HG02610 (cell line): Measurements from ENCODE around the gene SPATA21.

ENCODE experiments used
- ATAC-seq: cut with Tn5 transposase; IDR thresholded peaks from one replicate; pipeline ENCODE4 v1.9.1; 2021; ENCODE audit warnings: mild to moderate bottlenecking, moderate library complexity; ENCODE audit not compliant: unreplicated experiment

The SPATA21 gene

DNA sequence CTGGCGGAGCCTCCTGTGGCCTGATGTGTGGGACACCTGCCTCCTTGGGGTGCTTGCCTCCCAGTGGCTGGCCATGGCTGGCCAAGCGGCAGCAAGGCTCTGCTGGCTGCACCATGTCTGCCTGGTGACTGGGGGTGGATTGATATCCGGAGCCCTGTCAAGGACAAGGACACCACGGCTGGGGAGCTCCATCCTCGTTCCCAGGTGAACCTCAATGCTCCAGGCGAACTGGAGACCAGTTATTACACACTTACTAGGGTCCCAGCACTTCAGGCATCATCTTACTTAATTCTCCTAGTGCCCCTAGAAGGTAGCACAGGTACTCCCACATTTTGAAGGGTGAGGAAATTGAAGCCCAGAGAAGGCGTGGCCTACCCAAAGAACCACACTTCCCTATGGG lies 15.2 kb downstream of the SPATA21 start:
- no peak for ATAC-seq

DNA sequence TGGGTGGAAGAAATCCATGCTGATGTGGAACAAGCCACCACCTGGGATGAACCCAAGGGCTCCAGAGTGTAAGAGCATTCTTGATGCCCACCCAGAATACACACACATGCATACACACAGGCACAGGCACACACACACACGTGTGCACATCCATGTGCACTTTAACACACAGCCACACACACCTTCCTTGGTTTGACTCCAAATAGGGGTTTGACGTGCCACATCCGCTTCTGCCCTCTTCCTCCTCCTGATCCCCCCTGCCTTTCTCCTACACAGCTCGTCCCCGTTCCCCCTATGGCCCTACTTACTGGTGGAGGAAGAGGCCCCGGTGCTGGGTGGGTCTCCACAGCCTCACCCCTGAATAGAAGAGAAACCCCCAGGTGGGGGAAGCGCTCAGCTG lies 16.0 kb downstream of the SPATA21 start:
- no peak for ATAC-seq

DNA sequence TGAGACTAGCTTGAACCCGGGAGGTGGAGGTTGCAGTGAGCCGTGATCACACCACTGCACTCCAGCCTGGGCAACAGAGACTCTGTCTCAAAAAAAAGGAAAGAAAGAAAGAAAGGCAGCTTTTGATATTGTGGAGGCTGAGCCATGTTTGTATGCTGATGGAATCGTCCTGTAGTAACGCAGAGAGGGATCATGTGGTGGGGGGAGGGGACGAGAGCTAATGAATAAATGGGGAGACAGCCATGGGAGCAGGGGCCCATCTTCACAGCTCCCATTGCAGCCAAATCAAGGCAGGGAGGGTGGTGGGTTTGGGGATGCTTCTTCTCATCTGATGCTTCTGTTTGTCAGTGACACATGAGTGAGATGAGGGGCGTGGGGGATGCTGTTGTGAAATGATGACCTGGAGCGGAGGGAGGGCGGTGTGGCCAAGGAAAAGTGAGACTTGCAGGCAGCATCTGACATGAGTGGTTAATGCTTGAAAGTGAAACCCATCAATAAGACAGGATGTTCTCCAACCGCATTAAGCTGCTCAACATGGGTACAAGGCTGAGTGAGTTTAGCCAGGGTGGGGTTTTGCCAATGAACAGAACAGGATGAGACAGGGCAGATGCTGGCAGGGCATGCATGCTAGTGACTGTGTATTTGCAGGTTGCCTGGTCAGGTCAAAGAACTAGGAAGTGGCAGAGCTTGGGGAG lies 16.7 kb downstream of the SPATA21 start:
- peak; percentile 88 for ATAC-seq

DNA sequence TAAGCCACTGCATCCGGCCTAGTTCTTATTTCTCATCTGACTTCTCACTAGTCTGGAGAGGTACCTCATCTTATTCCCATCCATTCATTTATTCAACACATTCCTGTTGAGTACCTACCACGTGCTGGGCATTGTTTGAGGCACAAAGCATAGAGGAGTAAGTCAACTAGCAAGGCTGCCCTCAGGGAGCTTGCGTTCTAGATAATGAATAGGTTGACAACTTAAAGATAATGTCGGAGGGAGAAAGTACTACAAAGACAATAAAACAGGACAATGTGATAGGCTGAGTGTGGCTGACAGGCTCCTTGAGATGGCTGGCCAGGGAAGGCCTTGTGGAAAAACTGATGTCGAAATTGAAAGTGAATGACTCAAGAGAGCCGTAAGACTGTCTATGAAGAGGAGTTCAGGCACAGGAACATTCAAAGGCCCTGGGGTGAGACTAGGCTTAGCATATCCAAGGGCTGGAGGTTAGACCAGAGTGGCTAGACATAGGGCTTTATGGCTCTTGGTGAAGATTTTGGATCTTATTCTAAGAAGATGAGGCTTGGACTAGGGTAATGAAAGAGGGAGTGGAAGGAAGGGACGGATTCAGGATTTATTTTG lies 18.3 kb downstream of the SPATA21 start:
- no peak for ATAC-seq

DNA sequence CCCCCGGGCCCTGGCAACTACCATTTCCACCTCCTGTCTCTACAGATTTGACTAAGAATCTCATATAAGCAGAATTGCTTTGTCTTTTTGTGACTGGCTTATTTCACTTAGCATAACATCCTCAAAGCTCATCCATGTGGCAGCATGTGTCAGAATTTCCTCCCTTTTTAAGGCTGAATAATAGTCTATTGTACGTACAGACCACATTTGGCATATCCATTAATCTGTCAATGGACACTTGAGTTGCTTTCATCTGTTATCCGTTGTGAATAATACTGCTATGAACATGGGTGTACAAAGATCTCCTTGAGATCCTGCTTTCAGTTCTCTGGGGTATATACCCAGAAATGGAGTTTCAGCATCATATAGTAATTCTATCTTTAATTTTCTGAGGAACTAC lies 24.0 kb downstream of the SPATA21 start:
- ATAC-seq = no peak

DNA sequence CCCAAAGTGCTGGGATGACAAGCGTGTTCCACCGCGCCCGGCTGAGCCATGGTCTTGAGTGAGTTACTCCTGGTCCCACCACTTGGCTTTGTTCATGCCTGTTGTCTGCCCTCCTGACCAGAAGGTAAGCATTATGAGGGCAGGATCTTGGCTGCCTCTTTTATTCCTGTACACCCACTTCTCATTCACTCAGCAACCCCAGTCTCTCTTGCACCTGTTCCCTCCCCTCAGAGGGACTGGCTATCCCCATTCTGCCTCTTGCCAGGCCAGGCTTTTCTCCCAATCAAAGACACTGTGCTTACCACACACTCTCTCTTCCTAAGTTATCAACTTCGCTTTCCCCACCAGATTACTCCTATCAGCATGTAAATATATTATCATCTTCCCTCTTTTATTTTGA lies 26.4 kb downstream of the SPATA21 start:
- ATAC-seq = no peak

DNA sequence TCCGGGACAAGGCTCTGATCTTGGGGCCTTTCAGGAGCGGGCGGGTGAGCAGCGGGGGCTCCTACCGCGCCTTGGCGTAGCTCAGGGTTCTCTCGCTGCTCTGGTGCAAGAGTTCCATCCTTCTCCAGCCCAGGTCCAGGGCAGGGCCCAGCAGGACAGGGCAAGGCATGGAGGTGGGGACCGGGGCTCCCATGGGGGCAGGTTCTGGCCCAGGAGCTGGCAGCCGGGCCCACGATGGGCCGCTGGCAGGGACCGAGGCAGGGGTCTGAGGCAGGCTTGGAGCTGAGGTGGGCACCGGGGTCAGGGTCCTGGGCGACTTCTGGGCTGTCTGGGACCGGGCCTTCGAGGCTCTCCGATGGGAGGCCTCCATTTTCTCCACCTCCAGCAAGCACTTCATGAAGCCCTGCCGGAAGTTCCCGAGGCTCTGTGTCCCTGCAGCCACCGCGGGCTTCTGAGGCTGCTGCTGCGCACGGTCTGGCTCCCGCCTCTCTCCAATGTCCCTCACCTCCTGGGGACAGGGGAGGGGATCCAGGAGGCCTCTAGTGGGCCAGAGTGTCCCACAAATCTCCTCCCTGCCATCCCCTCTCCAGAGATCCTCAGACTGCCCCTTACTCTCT lies 27.6 kb downstream of the SPATA21 start:
- no peak for ATAC-seq

DNA sequence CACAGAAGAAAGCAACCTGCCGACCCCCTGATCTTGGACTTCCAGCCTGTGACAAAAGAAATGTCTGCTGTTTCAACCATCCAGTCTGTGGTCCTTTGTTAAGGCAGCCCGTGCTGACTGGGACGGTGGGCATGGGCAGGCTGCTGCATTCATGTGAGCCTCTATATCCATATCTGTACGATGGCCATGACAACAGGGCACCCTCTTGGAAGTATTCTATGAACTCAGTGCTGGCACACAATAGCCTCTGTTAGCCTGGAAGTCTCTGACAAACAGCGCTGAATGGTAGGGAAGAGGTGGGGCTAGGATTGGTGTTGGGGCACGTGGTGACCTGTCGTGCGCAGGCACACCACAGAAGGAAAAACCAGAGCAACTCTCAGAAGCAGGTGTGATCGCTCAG lies 30.4 kb downstream of the SPATA21 start:
- ATAC-seq = no peak

DNA sequence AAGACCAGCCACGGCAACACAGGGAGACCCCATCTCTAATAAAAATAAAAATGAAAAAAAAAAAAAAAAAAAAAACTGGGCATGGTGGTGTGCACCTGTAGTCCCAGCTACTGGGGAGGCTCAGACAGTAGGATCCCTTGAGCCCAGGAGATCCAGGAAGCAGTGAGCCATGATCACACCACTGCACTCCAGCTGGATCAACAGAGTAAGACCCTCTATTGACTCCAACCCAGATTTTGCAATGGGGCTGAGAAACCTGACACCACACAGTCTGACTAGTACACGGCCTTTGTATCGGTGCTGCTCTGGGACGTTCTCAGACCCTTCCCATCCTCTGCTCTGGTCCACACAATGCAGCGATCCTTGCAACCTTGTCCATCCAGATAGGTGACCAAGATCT lies 31.8 kb downstream of the SPATA21 start:
- ATAC-seq = no peak

DNA sequence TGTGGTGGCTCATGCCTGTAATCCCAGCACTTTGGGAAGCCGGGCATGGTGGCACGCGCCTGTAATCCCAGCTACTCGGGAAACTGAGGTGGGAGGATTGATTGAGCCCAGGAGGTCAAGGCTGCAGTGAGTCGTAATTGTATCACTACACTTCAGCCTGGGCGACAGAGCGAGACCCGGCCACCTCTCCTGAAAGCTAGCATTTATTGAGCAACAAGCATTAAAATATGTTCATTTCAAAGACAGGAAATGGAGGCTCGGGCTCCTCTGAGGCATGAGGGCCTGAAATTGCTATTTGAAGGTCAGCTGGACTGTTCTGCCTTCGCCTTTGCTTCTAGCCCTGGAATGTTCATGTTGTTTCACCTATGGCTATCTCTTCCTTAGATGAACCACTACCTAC lies 34.5 kb downstream of the SPATA21 start:
- no peak for ATAC-seq

DNA sequence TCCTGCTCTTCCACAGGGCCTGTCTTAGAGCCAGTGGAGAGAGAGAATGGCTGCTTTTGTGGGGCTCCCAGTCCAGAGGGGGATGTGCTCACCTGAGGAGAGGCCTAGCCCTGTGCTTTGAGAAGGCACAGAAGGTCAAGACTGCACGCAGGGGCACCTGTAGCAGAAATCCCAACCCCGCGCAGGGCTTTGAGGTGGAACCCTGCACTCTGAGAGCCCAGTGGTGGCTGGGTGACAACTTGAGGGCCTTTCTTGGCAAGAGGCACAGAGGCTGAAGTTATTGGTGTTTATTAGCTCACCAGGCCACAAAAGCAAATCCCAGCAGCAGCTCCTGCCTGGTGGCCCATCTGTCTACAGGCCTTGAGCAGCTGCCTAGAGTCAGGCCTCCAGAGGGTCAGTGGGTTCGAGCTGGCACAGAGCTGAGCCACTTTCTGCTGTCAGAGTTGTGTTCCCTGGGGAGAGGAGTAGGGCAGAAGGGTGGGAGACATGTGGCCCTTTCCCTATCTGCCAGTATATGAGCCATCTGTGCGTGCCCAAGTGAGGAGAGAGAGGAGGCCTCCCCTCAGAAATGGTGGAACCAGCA lies 38.8 kb downstream of the SPATA21 start:
- ATAC-seq = no peak

DNA sequence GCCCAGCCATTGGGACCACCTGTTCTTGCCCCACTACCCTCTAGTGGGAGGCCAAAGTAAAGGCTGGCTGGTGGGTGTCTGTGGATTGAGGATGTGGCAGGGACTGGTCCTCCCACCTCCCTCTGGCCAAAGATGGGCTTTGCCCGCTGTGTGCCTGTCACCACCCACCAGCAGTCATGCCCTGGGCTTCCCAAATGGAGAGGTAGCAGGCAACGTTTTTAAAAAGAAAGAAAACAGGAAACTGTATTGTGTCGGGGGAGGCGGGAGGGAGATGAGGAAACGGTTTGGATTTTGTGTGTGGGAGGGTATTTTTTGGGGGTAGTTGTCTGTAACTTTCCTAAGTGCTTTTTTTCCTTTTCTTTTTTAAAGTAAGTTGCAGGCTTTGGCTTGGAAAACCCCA lies 40.1 kb downstream of the SPATA21 start:
- ATAC-seq = no peak

DNA sequence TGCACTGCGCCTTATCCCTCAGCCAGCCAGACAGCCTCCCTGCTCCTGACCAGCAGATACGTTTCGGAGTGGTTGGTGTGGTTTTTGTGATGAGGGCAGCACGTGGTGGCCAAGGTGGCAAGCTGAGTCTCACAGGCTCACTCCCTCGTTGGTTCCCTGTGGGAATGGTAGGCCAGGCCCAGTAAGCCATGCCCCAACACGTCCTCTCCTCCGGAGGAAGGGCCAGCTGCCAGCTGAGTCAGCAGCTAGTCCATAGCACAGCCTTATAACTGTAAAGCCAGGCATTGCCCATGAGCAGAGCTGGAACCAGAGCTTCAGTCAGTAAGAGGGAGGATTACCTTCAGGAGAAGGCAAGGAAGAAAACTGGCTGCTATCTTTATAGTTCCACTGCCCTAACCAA lies 40.6 kb downstream of the SPATA21 start:
- ATAC-seq = no peak

DNA sequence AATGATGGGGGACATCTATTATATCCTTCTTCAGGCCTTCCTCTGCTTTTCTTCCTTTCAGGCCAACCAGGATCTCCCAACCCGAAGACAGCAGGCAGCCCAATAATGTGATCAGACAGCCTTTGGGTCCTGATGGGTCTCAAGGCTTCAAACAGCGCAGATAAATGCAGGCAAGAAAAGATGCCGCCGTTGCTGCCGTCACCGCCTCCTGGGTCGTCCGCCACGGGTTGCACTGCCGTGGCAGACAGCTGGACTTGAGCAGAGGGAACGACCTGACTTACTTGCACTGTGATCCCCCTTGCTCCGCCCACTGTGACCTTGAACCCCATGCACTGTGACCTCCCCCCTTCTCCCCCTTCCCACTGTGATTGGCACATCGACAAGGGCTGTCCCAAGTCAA lies 42.2 kb downstream of the SPATA21 start:
- no peak for ATAC-seq

DNA sequence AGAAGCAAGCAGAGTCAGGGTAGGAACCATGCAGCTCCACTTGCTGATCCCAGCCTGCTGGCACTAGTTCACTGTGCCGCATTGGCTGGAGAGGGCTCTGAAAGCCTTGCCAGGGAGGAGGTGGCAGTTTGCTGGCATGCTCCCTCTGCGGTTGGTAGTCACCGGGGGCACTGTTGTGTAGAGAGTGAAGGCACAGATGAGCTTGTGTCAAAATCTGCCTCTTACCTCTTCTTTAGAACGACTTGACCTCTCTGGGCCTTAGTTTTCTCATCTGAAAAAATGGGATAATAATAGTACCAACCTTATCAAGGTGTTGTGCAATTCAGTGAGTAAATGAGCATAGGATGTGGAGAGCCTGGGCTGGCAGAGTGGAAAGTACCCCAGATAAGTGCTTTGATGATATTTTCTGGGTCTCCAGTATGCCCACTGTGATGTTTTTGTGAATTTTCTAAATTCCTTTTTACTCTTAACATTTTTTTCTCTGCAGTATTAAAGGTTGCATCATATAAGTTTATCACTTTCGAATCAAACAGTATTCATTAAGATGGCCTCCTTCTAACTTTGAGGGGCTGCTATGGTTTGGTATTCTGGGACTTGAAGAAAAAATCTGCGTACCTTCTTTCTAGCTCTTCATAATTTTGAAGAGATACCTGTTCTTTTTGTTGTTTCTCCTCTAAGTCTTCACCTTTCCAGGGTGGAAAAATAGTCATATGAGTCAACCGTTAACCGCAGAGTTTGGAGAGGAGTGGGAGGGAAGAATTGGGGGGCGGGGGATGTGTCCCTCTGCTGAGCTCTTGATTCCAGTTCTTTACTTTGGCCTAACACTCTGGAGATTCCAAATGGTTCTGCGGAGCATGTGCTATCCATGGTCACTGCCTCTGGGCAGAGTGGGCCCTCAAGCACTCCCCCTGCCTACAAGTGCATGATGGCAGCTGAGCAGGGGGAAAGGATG lies 43.4 kb downstream of the SPATA21 start:
- ATAC-seq = no peak

DNA sequence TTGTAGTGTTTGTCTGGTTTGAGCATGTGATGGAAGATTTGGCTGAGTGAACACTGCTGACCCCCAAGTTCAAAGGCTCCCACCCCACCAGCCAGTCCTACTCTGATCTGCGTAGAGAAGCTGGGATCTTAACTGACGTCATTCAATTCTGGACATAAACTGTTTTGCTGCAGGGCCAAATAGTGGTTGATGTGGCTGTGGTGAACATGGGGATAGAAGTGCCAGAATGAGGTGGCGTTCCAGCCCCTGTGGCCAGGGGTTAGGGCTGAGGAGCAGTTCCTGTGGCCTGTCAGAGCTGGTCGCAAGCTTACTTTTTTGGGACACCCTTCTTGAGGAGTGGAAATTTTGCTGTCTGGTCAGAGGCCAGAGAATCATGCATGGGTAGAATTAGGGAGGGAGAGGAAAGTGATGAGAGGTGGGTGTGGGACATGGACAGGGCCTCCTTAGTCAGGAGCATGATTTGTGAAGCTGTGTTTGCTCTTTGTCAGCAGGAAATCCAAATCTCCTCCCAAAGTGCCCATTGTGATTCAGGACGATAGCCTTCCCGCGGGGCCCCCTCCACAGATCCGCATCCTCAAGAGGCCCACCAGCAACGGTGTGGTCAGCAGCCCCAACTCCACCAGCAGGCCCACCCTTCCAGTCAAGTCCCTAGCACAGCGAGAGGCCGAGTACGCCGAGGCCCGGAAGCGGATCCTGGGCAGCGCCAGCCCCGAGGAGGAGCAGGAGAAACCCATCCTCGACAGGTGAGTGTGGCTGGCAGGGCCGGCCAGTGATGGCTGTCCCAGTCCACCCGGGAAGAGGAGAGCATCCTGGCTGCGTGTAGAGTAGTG lies 44.3 kb downstream of the SPATA21 start:
- ATAC-seq = no peak

DNA sequence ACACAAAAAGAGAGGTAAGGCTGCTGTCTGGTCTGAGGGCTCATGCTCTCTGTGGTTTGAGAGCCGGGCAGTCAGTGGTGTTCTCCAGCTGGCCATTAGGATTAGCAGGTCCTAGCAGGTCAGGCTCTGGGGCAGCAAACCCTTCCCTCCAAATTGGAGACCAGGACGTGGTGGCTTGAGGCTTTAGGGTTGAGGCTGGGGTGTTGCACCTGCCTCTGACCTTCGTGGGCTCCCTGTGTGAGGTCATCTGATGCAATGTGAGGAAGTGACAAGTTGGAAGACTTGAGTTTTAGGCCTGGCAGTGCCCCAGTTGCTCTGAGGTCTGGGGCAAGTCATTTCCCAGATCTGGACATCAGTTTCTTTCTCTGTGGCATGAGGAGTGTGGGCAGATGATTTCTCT lies 45.8 kb downstream of the SPATA21 start:
- no peak for ATAC-seq

DNA sequence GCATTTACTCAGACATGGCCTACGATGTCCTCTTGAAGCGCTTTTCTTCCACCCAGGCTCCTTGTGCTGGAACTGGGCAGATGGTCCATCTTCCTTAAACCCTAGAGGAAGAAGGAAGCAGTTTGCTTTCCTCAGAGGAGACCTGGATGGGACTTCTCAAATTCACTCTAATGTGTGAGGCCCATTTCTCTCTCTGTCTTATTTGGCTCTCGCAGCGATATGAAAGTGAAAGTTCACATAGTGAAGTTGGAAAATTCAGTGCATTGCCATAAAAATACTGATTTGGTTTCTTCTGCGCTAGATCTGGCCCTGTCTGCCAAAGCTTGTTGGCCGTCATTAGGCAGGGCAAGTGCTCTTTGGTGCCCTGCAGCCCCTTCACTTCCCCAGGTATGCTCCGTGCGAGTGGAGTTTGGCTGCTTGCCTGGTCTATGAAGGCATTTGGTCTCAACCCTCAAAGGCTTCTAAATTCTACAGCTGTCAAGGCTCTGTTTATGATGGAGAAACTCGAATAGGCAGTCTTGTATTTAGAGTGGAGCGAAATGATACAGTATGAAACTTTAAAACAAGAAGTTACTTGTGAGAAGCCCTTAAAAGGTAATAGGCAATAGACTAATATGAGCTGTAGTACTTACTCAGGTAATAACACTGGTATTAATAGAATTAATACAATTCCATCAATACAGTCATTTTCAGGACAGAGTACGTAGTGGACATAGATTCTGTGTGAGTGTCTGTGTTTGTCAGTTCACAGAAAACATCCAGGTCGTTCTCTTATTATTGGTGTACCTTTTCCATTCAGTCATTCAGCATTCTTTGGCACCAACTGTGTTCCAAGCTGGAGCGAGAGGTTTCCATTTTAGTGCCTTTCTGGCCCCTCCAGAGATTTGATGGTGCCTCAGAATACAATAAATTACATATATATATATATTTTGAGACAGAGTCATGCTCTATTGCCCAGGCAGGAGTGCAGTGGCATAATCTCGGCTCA lies 49.7 kb downstream of the SPATA21 start:
- ATAC-seq = no peak
